GM12872 (cell line): Measurements from ENCODE around the gene CCDC85A.

Experiments used
- CTCF ChIP-seq: IDR thresholded peaks from 3 replicates; pipeline ENCODE4 v1.5.1; 2011; ENCODE audit warnings: low read depth, mild to moderate bottlenecking, low read length, moderate library complexity; ENCODE audit not compliant: insufficient read depth

The CCDC85A gene

GRCh38 chr2:56198936-56199335 is 15.1 kb downstream of the CCDC85A start:
- no peak for TF ChIP-seq CTCF

GRCh38 chr2:56199492-56199891 is 15.7 kb downstream of the CCDC85A start:
- no peak for TF ChIP-seq CTCF

- no peak for TF ChIP-seq CTCF
These were observed 18.8 kb downstream of the CCDC85A start for GRCh38 chr2:56202381-56203121.

GRCh38 chr2:56204556-56204955 is 20.8 kb downstream of the CCDC85A start:
- TF ChIP-seq CTCF = no peak

- no peak for TF ChIP-seq CTCF
These were observed 22.5 kb downstream of the CCDC85A start for GRCh38 chr2:56206250-56206649.

GRCh38 chr2:56207760-56208159 is 24.0 kb downstream of the CCDC85A start:
- TF ChIP-seq CTCF = no peak

- no peak for TF ChIP-seq CTCF
These were observed 24.6 kb downstream of the CCDC85A start for GRCh38 chr2:56208380-56208779.

- TF ChIP-seq CTCF = no peak
These were observed 25.9 kb downstream of the CCDC85A start for GRCh38 chr2:56209701-56210100.
